HG02840 (cell line): ENCODE results near the gene ZFHX2.

Experiments
- ATAC-seq: cut with Tn5 transposase; IDR thresholded peaks from one replicate; pipeline ENCODE4 v1.9.1; 2021; ENCODE audit warnings: mild to moderate bottlenecking, moderate library complexity, moderate number of reproducible peaks; ENCODE audit not compliant: unreplicated experiment, low FRiP score

Gene ZFHX2

DNA sequence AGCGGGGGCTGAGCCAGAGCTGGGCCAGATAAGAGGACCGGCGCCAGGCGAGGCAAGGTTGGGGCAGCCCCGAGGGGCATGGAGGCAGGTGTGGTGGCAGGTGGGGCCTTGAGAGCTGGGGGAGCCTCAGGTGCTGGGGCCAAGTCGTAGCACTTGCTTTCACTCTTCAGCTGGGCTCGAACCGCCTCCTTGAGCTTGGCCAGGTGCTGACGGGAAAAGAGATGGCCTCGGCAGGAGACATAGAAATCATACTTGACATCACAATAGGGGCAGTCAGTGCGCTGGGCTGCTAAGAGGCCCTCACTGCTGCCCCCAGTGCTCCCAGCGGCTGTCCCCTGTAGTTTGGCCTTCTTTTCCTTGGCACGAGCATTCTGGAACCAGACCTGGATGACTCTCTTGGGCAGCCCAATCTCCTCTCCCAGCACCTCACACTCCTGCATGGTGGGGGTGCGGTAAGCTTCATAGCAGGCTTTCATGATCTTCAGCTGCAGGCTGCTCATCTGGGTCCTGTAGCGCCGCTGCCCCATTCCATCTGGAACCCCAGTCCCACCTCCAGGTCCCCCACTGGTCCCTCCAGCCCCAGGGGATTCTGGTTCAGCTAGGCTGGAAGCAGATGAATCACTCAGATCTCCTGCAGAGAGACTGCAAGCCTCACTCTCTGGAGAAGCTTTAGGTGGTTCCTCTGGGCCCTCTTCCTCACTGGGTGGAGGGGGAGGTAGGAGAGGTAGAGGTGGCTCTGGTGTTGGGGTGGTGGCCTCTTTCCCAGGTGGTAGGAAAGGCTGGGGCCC is 28.1 kb downstream of the ZFHX2 start:
- no peak for ATAC-seq

DNA sequence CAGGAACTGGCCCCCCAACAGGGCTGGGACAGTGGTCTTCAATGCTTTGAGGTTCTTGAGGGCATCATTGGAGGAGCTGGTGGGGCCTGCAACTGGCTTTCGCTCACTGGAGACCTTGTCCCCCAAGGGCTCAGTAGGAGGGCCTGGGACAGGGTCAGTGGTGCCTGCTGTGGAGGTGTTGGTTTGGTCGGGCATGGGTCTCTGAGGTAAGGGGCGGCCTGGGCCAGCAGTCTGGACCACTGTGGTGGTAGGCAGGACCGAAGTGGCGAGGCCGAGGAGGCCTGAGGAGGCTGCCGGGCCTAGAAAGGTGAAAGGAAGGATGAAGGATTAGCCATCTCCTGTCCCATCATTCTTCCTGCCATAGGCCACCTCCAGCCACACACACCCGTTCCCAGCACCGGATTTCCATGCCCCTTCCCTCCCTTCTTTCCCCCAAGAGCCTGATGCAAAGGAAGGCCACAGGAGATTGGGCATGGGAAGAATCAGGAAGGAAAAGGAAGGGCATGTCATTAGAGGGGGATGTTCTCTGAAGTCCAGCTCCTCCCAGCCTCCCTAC is 28.8 kb downstream of the ZFHX2 start:
- ATAC-seq = no peak

DNA sequence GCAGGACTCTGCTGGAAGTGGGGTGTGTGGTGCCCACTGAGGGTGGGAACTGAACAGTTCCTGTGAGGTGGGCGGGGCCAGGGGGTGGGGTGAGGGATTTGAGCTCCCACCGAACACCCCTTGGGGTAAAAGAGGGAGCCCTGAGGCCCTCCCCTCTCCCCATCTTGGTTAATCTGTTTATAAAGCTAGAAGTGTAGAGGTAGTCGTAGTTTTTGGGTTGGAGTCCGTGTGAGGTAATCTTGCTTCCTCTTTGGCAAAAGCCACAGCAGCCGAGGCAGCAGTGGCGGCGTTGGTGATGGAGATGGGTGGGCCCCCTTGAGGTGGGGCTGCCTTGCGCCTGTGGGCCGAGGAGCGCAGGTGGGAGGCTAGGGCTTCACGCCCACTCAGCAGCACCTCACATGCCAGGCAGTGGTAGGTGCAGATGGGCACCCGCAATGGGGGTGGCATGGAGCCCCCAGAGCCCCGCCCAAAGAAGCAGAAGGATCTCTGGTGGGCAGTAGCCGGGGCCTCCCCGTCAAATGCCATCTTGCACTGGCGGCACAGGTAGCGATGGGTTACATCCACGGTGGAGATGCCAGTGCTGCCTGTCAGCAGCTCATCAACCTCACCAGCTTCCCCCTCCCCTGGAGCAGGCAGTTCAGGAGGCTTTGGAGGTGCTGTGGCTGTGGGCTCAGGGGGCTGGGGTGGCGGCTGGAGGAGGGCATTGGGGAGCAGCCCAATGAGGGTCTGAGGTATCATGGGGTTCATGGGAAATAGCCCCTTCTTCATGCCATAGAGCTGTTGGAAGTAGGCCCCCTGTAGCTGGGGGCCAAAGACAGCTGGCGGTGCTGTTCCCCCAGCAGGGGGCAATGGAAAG is 29.6 kb downstream of the ZFHX2 start:
- ATAC-seq = no peak

DNA sequence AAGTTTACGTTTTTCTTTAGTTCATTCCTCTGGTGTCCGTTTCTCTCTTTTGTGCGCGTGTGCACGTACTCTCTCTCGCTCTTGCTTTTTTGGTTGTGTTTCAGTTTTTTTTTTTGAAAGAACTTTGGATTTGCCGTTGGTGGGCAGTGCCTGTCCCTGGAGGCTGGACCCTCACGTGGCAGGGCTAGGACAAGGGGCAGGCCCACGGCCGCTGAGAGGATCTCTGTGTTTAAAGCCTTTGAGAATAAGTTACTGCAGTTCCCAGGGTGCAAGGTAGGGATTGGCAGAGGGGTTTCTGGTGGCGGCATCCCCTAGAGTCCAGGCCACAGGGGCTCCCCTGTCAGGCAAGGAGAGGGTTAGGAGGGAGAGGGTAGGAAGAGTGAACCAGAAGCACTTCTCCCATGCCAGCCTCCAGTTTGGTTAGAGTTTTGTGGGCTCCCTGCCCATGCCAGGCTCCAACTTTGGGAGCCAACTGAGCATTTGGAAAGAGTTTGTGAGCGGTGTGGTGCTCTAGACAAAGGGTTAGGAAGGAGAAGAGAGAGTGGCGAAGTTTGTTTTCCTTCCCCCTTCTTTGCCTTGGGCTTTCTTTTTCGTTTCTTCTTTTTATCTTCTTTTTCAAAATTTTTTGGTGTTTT is 30.5 kb downstream of the ZFHX2 start:
- no peak for ATAC-seq

DNA sequence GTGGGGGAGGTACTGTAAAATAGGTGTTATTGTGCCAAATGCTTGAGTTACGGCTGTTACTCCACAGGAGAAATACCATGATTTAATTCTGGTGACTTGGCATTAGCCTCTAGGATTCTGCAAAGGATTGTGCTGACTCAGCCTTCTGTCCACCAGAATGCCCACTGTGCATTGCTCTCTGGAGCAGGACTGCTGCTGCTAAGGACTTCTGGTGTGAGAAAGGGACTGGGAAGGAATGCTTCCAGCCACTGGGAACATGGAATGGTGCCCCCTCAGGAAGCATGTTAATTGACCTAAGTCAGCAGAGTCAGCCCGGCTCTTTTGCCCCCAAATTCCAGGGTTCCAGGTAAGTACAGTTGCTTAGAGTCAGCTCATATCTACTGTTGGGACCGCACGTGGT is 32.9 kb downstream of the ZFHX2 start:
- no peak for ATAC-seq

DNA sequence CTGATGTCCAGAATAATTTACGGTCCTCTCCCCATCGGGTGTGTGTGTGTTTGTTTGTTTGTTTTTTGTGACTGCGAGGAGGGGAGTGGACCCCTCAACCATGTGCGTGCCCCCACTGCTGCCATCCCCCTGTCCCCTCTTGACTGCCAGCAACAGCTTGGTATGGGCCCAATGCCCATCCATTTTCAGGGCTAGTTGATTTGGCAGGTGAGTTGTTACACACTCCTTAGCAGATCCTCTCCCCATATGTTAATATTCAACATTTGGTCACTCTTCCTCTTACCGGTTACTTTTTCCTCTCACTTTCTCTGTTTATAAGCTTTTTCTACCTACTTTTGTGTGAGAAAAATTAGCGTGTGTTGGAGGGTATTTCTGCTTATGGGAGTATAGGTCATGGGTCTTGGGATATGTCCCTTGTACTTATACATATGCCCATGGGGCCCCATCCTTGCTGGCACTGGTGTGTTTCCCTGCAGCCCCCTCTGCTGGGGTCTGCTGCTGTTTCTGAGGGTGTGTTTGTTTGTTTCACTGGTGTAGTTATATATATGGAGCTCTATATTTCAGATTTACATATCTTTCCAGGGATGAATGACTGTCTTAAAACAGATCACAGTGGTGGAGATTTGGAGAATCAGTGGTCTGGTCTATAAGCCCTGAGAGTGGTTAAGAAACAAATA is 33.8 kb downstream of the ZFHX2 start:
- ATAC-seq = no peak

DNA sequence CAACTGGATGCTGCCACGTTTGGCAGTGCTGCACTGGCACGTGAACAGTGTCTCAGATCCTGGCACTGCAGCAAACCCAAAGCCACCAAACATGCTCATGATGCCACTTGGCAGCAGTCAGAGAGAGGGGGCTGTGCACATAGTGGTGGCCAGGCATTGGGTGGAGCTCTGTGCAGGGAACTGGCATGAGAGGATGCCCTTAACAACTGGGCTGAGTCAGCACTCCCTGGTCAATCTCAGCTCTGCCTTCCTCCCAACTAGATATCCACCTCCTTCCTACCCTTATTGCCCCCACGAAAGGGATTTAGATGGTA is 37.0 kb downstream of the ZFHX2 start:
- no peak for ATAC-seq

DNA sequence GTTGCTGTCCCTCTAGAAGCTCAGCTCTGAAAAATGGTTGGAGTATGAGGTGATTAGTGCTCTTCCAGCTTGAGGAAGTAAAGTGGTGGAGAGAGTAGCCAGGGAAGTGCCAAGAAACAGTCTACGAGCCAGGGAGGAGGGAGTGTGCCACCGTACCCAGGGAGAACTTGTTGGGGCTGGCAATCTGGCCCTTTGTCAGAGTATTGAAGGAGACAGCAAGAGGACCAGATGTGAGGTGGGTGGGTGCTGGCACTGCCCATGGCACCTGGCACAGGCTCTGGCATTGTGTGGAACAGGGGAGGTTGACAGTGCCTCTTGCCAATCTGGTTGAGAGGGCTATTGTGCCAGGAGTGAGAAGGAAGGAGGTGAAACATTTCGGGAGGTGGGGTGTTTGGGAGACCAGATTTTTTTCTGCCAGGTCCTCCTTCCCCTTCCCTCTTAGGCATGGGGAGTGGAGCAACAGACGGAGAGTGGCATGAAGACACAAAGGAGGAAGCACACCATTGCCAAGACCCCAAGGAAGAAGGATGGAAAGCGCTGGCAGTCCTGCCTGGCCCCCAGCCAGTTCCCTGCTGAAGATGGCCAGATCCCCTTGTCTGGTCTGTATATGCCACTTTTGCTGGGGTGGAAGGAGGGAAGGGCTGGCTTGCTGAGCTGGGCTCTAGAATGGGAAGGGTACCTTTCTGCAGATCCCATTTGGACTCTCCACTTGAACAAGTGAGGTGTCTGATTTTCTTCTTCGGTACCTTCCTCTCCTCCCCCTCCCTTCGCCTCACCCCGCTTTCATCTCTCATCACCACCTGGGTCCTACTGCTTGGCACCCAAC is 37.5 kb downstream of the ZFHX2 start:
- no peak for ATAC-seq

DNA sequence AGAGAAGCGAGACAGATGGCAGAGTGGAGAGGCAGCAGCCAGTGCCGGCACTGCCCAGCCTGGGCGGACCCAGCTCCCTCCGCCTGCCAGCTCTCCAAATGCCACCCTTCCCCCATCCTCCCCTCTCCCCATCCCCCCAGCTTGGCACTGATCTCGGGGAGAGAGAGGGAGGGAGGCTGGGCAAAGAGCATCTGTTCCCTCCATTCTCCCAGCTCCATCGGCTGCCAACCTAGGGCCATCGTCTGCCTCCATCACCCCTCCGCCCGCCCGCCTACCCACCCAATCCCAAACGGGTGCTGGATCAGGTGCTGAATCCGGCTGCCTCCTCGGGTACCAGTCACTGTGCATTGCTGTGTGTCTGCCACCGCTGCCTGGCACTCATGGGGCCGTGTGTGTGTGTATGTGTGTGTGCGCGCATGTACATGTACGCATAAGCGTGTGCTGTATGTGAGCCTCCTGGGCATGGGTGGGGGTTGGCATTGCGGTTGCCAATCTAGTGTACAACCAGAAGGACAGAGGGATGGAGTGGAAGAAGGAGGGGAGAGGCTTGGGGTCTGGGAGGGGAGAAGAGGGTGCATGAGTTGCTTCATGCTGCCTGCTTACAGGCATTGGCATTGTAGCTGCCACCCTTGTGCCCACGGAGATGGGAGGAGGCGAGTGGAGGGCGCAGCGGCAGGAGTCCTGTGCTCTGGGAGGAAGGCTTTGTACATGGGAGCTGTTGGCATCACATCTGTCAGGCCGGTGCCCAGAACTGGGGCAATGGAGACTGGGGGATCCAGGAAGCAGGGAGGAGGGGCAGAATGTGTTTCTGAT is 38.4 kb downstream of the ZFHX2 start:
- ATAC-seq = no peak

DNA sequence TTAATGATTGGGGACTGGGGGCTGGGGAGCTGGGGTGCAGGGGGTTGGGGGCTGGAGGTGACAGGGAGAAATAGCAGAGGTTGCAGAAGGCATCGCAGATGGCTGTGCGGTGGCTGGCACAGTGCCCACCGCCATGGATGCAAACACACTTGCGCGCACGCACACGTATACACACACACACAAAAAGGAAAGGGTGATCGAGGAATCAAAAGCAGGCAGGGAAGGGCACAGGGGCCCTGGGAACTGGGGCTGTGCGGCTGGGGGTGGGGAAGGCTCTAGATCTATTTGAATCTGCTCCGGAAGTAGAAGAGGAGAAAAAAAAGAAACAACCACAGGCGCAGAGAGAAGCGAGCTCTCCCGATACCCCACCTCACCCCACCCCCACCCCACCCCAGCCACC is 39.4 kb downstream of the ZFHX2 start:
- ATAC-seq = no peak

DNA sequence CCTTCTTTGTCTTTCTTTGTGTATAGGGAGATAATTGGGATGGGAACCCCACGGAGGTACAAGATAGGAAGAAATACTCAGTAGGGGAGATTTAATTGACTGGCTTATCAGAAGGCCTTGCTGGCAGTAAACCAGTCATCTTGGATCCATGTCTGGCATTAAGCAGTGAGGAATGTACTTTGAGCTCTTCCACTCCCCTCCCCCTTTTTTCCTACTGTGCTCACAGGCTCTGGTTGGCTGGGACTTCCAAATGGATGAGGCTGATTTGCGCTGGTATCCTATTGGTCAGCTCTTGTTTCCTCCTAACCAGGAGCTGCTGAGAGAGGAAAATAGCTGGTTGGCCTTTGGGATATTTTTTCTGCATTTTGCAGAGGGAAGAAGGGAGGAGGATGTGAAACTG is 57.3 kb downstream of the ZFHX2 start:
- ATAC-seq = no peak

DNA sequence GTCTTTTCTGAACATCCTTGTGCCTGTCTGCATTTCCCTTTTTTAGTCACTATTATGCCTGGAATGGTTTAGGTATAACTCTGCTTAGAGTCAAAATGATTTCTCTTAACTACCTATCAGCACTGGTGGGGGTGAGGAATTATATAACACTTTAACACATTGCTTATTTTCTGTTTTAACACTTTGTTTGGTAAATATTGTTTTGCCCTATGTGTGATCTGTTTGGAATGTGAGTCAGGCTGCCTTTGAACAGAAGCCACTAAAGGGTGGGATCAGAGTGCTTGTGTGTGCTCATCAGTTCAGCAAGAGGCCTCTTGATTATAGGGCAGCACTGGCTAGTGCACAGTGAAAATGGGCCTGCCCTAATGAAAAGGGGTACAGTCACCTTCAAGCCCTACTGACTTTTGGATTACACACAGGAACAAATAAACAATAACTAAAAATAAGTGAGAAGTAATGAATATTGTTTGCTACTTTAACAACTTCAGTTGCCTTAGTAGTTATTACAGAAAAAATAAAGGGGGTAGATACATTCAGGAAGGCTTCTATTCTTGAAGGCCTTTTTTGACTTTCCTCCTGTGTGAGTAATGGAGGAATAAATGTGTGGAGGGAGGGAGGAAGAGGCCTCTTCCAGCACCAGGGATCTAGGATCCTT is 58.8 kb downstream of the ZFHX2 start:
- ATAC-seq = no peak

DNA sequence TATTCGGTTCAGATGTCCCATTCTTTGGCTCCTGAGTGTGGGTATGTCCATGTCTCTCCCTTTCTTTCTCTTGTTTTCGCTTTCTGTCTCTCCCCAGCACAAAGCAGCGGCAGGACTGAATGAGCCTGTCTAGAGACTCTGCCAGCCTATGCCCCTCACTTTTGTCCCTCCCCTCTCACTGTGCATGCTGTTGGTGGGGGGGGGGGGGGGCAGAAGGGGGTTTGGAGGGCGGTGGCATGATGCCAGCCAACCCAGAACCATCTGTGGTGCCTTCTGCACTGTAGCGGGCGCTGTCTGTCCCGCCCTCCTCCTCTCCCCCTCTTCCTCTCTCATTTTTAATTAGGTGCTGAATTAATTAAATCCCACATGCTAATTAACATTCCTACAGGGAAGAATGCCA is 64.3 kb downstream of the ZFHX2 start:
- no peak for ATAC-seq

DNA sequence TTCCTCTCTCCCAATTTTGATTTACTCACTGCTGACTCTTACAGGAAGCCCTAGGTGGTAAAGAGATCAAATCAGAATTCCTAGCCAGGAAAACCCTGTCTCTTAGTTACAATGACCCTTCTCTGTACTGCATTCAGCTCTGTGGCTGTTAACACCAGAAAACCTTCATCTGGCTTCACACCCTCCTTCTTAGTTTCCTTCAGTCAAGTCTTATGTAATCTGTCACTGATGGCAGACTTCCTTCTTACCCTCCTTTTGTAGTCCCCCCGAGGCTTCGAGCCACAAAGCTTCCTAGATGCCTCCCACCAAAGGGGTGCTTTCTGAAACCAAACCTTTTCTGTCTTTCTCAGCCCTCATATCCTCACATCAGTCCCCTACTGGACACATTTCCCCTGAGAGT is 65.5 kb downstream of the ZFHX2 start:
- ATAC-seq = no peak

DNA sequence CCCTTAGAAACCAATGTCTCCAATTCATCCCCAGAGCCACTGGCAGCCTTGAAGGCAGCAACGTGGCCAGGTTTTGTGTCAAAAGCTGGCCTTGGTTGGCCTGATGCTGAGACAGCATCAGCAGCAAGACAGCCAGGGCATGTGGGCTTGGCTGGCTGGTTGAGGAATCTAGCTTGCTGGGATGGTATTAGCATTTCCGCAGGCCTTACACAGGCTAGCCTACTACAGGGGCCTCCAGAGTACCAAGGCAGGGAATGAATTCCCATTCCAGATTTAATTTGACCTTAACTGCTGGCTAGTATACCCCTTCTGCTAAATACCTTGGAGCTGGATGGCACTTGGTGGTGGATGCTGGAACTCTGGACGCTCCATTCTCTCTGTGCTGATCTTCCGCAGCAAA is 66.2 kb downstream of the ZFHX2 start:
- ATAC-seq = no peak

DNA sequence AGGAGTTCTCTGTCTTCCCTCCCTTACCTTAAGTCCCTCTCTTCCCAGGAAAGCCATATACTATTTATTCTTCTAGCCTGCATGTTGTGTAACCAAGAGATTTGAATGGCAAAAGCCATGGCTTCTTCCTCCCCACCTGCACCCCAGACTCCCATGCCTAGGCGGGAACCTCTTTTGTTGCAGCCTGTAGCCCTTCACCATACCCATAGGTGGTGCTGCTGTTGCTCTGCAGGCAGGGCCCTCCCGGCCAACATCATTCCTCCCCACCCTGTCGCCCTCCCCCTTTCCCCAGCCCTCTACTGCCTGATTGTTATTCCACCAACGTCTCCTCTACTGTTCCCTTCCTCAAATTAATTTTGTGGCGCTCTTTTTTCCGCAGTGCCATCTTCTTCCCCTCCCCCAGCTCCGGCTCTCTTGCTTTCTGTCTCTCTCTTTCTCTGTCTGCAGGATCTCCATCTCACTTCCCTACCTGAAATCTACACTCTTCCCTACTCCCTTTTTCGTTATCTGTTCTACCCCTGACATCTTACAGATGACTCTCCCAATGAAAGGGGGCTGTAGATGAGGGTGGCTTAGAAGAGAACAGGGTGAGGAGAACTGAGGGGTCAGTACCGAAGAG is 68.2 kb downstream of the ZFHX2 start:
- no peak for ATAC-seq

DNA sequence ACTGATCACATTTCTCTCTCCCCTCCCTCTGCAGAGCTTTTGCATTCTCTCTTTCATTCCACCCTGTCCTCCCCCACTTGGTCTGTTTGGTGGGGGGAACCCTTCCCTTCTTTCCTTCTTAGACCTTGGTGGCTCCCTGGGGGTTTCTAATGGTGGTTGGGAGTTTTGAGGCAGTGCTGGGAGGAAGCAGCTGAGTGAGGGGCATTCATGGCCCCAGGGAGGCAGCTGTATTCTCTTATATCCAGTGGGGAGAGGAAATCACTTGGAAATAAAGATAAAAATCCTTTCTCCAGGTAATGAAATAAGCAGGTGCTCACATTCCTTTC is 68.8 kb downstream of the ZFHX2 start:
- ATAC-seq = no peak
